Measurements from ENCODE around the gene SCYGR2. TPM values are rescaled to one million over a fixed set of nuclear protein-coding genes. Genes with fewer than 3 reads are reported as not detected.

SCYGR2 gene
- polyA plus RNA-seq, 4 donors = not detected

GRCh38 chr2:227612546-227613271, 14.0 kb downstream of the SCYGR2 start:
- DNase-seq (ENCODE audit: low read depth in 4 of 4, low spot score in 3 of 4) = no peak

- DNase-seq (ENCODE audit: low read depth in 4 of 4, low spot score in 3 of 4) = no peak
Measured at GRCh38 chr2:227613272-227613660, 14.6 kb downstream of the SCYGR2 start.

GRCh38 chr2:227614246-227614645, 15.6 kb downstream of the SCYGR2 start:
- DNase-seq (ENCODE audit: low read depth in 4 of 4, low spot score in 3 of 4) = no peak

- DNase-seq (ENCODE audit: low read depth in 4 of 4, low spot score in 3 of 4) = no peak
Measured at GRCh38 chr2:227614740-227615139, 16.0 kb downstream of the SCYGR2 start, which contains the start of gene SCYGR3. TSS of gene SCYGR3 (minus strand) at chr2:227614840. CDS start at chr2:227614840, 0 bp downstream.

- no peak for DNase-seq (ENCODE audit: low read depth in 4 of 4, low spot score in 3 of 4)
Measured at GRCh38 chr2:227615181-227615580, 16.5 kb downstream of the SCYGR2 start.

- DNase-seq (ENCODE audit: low read depth in 4 of 4, low spot score in 3 of 4) = no peak
Measured at GRCh38 chr2:227615906-227616305, 17.2 kb downstream of the SCYGR2 start.

GRCh38 chr2:227616631-227617030, 17.9 kb downstream of the SCYGR2 start:
- no peak for DNase-seq (ENCODE audit: low read depth in 4 of 4, low spot score in 3 of 4)

GRCh38 chr2:227617316-227618230, 18.9 kb downstream of the SCYGR2 start, which contains the start of gene SCYGR4:
TSS of gene SCYGR4 (plus strand) at chr2:227617498. CDS start at chr2:227617498, 0 bp downstream.
- DNase-seq (ENCODE audit: low read depth in 4 of 4, low spot score in 3 of 4) = no peak

- DNase-seq (ENCODE audit: low read depth in 4 of 4, low spot score in 3 of 4) = no peak
Measured at GRCh38 chr2:227623226-227623625, 24.5 kb downstream of the SCYGR2 start.

- no peak for DNase-seq (ENCODE audit: low read depth in 4 of 4, low spot score in 3 of 4)
Measured at GRCh38 chr2:227625420-227625819, 26.7 kb downstream of the SCYGR2 start.

GRCh38 chr2:227626580-227627151, 28.0 kb downstream of the SCYGR2 start:
- no peak for DNase-seq (ENCODE audit: low read depth in 4 of 4, low spot score in 3 of 4)

- DNase-seq (ENCODE audit: low read depth in 4 of 4, low spot score in 3 of 4) = no peak
Measured at GRCh38 chr2:227627769-227628168, 29.1 kb downstream of the SCYGR2 start.

GRCh38 chr2:227629435-227629834, 30.7 kb downstream of the SCYGR2 start:
- no peak for DNase-seq (ENCODE audit: low read depth in 4 of 4, low spot score in 3 of 4)

- no peak for DNase-seq (ENCODE audit: low read depth in 4 of 4, low spot score in 3 of 4)
Measured at GRCh38 chr2:227630322-227630721, 31.6 kb downstream of the SCYGR2 start.

GRCh38 chr2:227632827-227633226, 34.1 kb downstream of the SCYGR2 start:
- DNase-seq (ENCODE audit: low read depth in 4 of 4, low spot score in 3 of 4) = no peak

GRCh38 chr2:227634201-227634600, 35.5 kb downstream of the SCYGR2 start:
- no peak for DNase-seq (ENCODE audit: low read depth in 4 of 4, low spot score in 3 of 4)

- DNase-seq (ENCODE audit: low read depth in 4 of 4, low spot score in 3 of 4) = no peak
Measured at GRCh38 chr2:227642656-227643055, 44.0 kb downstream of the SCYGR2 start.

- DNase-seq (ENCODE audit: low read depth in 4 of 4, low spot score in 3 of 4) = no peak
Measured at GRCh38 chr2:227643990-227644551, 45.4 kb downstream of the SCYGR2 start.

Data from right renal pelvis (tissue), 4 donors.